Stimulated activated CD4-positive, alpha-beta T cell treated with anti-CD3 and anti-CD28 coated beads, Interleukin-1b, Interleukin-23, amount 100 ng/mL, for 4 hours (primary cell): ENCODE measurements around the gene CEACAM4.

Source experiments
- DNase-seq, 2 donors: peaks; one replicate each; pipeline ENCODE4 v3.0.0-alpha.2; 2020; ENCODE audit warnings: low read depth in 2 of 2

Gene CEACAM4

DNA sequence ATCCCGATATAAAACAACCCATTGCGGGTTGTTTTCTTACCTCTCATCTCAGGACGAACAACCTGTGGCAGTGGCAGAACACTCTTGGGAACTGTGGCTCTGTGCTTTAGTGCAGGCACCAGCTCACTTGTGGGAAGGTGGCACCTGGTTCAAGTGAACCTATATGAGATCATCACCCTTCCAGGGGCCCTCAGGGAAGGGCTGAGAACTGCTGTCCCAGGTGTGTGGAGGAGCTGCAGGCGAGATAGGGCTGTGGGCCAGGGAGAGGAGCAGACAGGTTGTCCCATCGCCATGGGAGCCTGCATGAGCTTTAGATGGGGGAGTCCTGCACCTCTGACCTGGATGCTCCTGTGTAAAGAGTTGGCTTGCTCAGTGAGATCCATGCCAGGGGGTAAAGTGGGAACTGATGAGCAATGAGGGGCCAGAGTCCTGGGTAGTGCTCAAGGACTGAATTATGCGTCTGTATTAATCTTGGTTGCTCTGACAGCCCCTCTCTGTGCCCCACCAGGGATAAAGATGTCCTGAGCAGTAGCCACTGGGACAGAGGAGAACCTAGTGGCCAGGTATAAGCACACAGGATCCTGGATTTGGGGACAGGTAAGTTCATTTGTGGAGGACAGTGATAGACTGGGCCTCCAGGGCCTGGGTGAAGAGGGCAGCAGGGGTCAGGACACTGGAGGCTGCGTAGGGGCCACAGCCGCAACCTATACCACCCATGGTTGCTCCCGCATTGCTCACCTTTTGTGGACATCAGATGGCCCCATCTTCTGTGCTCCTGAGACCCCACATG is 8.7 kb downstream of the CEACAM4 start:
- no peak for DNase-seq

DNA sequence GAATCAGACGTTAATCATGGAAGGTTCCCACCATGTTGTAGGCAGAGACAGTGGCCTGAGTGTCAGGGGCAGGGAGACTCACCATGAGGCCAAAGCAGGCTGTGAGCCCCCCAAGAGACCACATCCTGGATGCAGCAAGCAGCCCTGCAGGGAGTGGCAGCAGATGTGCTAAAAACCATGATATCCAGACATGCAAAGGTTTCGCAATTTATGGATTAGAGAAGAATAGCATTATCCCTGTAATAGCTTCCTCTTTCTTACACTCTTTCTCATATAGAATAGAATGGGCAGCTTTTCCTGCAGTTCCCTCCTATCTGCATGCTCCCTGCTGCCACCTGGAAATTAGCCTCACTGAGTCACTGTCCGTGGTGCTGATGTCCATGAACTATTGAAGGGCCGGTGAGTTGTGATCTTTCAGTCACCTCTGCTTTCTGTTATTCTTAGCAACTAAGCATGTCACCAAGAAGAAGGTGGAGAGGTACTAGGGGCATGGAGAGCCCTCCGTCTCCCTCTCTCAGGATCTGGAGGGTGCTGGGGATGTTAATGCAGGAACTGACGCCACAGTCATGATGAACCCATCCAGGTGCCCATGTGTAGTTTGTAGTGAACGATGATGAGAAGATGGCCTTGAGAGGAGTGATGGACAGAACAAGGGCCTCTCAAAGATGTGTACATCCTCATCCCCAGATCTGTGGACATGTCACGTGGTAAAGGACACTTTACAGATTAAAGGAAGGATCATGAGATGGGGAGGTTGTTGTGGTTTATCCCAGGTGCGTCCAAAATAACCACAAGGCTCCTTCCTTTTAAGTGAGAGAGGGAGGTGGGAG is 9.9 kb downstream of the CEACAM4 start:
- DNase-seq, result no peak

DNA sequence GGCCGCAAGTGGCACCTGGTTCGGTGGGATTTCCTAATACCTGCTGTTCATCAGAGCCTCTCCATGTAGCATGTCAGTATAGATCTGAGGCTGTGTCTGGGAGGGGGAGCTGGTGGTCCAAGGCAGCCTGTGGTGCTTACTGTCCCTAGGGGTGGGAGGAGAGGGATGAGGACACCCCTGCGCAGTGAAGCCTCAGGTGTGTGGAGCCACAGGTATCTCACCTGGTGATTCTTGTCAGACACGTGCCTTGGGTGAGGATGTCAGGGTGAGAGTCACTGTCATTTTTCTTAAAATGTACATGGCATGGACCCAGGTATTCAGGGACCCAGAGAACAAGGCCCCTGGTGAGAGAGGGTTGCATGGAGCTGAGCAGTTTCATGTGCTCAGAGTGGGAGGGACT is 11.7 kb downstream of the CEACAM4 start:
- no peak for DNase-seq

DNA sequence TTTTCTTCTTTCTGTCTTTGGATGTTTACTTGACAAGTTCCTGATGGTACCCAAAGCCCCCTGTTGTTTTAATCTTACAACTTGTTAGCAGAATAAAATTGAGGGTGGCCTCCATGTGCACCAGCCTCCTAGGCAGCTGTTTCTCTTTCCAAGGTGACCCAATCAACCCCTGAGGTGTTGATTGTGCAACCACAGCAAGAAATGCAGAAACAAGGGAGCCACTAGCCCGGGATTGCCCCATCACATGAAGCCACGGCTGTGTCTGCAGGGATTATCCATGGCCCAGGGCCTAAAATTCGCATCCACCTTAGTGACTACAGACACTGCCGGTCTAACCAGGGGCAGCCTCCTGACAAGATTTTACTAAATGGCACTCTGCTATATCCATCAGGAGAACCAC is 14.4 kb downstream of the CEACAM4 start:
- DNase-seq, result no peak

DNA sequence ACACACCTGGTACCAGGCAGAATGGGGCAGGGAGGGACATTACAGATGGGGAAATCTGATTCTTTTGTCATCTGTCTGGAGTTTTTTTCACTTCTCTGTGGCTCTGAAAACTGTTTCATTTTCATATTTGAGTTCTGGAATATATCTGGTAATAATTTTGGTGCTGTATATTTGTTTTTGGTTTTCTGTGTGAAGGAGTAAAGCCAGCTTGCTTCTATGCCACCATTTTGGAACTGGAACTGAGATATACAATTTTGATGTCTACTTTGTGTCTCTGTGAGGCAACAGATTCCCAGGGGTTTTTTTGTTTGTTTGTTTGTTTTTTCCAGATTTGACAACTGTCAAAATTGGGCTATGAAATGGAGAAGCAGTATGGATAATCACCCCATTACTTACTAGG is 16.1 kb downstream of the CEACAM4 start:
- no peak for DNase-seq

DNA sequence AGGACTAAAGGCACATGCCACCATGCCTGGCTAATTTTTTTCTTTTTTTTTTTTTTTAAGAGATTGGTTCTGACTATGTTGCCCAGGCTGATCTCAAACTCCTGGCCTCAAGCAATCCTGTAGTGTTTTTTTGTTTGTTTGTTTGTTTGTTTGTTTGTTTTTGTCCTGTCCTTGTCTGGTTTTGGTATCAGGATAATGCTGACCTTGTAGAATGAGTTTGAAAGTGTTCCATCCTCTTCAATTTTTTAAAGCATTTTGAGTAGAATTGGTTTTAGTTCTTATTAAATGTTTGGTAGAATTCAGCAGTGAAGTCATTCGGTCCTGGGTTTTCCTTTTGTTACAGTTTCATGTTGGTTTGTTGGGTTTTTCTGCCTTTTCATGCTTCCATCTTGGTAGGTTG is 19.2 kb downstream of the CEACAM4 start:
- DNase-seq, result no peak

DNA sequence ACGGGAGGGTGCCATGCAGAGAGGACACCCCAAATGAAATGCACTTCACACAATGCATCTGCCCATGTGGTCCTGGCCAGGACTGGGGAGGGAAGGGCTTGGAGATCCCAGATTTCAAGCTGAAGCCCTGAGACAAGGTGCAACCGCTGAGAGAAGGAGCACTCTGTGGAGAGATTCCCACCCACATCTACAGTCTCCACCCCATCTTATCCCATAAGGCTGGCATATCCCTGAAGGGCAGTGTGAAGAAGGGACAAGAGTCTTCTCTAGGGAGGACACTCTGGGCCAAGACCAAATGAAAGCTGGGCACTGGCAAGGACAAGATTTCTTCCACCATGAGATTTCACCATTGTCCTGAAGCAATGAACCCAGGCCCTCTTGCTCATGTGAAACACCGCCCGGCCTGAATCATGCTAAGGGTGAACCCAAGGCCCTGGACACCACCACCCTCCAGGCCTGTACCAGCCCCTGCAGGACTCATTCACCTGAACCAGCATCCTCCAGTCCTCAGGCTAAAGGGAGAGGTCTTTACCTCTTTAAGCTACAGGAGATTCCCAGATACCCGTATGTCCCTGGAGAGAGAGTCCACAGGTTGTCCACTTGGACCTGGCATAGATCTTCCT is 20.5 kb downstream of the CEACAM4 start:
- no peak for DNase-seq

DNA sequence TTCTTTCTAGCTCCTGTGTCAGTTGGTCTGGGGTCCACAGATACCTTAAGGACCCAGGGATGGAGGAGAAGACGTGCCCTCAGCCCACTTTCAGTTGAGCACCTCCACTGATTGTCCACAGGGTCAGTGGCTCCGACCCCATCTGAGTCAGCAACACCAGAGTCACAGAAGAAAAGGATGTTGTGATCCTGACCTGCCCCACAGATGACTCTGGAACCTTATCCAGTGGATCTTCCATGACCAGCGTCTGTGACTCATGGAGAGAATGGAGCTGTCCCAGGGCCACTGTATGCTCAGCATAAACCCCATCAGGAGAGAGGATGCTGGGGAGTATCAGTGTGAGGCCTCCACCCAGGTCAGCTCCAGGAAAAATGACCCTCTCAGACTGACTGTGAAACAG is 22.0 kb downstream of the CEACAM4 start:
- no peak for DNase-seq

DNA sequence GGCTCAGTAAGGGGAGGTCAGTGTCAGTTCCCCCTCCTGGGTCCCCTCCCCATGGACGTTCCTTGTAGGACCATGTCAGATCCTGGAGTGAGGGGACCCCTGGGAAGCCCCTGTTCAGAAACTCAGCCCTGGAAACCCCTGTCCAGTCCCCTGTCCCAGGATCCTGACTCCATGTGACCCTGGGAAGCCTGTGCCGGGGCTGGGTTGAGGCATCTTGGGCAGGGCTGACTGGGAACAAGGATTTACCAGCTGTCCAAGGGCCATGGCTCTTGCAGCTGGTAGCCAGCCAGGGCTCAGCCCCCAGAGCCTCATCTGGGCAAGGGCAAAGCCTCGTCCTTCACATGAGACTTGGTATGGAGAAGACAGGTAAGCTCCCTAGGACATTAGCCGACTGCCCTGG is 25.1 kb downstream of the CEACAM4 start:
- DNase-seq, result no peak

DNA sequence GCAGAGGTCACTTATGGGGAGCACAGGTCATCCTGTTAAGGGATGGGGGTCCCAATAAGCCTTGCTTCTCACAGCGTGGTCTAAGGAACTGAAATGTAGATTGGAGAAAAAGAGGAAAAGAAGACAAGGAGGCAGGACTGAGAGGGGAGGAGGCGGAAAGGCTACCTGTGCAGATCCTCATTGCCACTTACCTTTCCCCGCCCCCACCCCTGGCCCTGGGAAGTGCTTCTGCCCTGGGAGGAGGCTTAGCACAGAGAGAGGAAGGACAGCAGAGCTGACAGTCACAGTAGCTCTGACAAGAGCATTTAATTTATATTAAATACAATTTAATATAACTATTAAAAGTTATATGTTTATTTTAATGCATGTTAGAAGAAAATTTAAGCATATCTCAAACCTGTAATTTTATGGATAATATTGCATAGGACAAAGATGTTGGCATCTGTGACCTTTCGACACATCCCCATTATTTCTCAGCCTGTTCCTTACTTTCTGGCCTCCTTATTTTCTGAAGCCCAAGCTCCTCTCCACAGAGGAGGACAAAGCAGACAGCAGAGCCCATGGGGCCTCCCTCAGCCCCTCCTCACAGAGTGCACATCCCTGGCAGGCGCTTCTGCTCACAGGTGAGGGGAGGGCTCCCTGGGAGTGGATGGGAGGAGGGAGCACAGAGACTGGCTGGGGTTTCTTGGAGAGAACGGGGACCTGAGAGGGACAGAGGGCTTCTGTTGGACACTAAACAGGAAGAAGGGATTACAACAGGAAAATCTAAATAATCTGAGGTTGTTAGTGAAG is 27.5 kb downstream of the CEACAM4 start:
- no peak for DNase-seq

DNA sequence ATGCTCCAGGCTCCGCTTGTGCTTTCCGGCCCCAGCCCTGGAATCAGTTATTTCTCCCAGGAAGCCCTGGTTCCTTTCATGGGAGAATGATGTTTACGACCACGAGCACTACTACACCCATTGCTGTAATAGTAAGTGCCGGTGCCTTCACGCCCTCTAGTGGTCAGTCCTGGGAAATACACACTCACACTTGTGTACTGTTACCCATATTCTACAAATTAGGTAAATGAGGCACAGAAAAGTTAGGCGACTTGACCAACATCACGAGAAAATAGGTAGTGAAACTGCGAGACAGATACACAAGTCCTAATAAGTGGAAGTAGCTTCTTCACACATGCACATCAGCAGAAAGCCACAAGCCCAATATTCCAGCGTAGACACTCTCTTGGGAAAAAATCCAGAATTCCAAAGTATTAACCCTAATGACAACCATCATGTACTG is 29.3 kb downstream of the CEACAM4 start:
- peak; percentile 46 to 70 for DNase-seq

DNA sequence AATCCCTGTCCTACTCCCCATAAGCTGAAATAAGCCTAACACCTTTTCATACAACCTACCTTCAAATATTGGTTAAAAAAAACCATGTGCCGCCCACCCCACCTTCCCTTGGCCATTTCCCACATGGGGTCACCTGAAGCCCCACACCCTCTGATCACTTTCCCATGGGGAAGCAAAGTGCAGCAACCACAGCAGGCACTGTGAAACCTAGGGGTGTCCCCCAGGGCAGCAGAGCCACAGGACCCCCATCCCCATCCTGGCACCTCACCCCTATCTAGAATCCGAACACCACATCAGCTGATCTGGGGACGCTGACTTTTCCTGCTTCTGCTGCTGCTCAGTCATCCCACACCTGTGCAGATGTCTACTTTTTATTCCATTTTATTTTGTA is 31.0 kb downstream of the CEACAM4 start:
- DNase-seq, result no peak

DNA sequence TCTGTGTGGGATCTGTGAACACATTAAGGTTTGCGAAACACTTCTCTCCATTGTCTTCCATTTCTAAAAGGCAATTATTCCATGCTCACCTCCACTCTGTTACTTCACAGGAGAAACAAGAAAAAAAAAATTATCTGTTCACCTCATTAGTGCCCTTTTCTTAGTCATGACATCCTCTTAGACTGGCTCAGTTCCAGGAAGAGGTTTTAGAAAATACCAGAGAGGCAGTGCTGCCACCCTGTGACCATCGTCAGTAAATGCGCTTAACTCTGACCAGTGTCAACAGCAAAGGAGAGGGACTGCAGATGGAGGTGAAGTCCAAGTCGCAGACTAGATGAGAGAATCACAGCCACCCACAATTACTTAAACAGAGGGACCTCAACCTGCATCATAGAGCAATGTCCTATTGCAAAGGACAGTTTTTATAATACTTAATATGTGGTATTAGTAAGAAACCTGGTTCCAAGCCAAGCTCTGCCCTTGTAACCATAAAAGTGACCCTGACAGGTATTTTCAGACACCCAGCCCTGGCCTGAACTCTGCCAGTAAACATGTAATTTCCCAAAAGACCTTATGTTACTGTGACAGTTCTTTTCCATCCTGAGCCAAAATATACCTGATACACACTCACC is 31.5 kb downstream of the CEACAM4 start:
- peak; percentile 45 to 48 for DNase-seq

DNA sequence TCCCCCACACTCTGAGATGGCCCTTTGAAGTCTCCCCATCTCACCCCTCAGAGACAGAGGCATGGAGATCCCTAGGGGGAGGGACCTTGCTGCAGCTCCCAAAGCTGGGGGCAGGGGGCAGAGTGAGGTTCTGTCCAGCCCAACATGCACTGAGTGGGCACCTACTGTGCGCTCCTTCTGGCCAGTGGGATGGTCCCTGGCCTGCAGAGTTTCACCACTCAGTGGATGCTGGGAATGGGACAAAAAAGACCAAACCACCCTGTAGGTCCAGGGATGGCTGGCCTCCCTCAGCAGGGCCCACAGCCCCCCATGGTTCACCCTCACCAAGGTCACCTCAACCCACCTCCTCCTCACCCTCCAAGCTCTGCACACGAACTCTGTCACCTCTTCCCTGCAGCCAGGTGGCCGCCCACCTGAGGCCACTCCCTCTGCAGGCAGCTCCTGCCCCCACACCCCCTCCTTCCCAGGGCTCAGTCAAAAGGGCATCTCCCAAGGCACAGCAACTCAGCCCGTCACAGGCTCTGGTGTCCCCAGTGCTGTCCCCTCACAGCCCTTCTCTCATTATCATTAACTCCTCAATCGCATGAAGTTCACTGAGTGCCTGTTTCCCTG is 34.8 kb downstream of the CEACAM4 start:
- no peak for DNase-seq

DNA sequence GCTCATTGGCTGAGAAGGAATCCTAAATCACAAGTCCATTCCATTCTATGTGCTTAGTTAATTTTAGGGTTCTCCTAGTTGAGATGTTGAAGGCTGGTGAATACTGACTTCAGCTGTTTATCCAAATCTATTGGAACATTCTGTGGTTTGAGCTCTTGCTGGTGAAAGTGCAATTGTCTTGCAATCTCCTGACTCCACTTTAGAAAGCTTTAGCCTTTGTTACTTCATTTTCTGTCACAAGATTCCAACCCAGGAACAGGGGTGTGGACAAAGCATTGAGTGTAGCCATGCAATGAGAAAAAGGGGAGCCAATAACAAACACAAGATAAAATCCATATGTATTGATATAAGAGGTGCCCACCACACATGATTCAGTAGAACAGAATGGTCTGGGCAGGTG is 35.9 kb downstream of the CEACAM4 start:
- no peak for DNase-seq

DNA sequence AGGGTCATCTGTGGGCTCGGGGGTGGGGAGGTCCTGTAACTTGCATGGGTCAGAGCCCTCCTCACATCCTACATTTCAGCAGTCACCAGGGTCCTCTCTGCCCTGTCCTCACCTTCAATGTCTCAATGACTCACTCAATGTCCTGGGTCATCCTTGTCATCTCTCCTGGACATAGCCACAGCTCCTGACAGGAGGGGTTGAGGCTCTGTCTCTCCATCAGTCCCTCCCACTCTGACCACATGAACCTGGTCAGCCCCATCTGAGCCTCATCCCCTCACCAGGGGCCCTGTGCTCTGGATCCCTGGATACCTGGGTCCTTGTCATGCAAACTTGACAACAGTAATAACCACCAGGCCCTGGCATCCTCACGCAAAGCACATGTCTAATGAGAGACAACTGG is 37.5 kb downstream of the CEACAM4 start:
- DNase-seq, result no peak

DNA sequence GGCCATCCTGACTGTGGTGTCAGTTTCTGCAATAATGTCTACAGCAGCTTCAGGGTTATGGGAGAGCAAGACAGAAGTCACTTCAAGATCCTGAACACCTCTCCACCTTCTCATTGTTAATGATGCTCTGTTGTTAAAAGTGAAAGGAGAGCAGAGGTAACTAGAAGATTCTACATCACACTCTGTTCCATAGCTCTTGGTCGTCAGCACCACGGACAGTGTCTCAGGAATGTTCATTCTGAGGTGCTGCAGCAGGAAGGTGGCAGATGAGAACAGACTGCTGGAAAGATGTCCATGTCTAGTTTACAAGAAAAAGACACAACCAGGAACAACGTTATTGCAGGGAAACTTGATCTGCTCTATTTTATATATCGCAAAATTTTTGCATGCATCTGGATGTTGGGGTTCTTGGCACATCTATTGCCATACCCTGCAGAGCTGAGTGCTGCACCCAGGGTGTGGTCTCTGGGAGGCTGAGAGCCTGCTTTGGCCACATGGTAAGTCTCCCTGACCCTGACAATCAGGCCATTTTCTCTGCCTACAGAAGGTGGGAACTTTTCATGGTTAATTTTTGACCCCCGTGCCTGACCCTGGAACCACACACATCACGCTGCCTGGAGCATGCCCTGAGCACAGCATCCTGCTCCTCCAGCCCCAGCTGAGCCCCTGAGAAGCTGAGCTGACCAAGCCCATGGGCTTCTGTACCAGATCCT is 38.2 kb downstream of the CEACAM4 start:
- no peak for DNase-seq

DNA sequence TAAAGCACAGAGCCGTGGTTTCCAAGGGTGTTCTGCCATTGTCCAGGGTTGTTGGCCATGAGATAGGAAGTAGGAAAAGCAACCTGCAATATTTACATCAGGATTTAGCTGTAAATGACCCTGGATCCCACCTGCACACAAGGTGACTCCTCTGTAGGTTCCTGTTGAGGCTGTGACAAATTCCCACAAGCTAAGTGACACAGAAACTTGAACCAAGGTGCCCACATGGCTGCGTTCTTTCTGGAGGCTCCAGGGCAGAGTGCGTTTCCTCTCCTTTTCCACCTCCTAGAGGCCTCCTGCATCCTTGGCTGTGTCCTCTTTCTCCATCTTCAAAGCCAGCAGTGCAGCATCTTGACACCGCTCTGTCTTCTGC is 39.0 kb downstream of the CEACAM4 start:
- DNase-seq, result no peak

DNA sequence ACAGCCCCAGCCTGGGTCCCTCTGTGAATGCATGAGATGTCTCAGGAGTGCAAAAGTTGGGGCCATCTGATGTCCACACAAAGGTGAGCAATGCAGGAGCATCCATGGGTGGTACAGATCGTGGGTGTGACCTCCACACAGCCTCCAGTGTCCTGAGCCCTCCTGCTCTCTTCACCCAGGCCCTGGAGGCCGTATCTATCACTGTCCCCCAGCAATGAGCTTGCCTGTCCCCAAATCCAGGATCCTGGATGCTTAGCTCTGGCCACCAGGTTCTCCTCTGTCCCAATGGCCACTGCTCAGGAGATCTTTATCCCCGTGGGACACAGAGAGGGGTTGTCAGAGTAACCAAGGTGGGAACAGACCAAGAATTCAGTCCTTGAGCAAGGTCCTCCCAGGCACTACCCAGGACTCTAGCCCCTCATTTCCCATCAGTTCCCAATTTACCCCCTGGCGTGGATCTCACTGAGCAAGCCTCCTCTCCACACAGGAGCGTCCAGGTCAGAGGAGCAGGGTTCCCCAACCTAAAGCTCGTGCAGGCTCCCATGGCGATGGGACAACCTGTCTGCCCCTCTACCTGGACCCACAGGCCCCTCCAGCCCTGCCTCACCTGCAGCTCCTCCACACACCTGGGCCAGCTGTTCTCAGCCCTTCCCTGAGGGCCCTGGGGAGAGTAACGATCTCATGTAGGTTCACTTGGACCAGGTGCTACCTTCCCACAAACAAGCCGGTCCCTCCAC is 39.6 kb downstream of the CEACAM4 start:
- no peak for DNase-seq

DNA sequence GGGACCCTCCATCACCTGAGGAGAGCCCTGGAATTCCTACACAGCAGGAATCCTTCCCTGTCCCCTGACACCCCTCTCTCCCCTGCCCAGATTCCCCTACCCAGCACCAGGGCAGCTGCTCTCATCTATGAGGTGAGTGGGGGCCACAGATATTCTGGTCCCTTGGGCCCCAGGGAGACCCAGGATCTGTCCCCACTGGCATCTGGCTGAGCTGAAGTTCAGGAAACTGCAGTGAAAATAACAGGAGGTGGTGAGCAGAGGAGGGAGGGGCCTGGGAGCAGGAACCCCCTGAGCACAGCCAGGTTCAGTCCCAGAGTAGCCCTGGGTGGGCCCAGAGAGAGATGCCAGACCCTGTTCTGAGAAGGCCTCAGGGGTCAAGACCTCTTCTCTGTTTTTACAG is 40.8 kb downstream of the CEACAM4 start:
- no peak for DNase-seq
